Measurements from ENCODE around the gene LRRC1.

Gene LRRC1

DNA sequence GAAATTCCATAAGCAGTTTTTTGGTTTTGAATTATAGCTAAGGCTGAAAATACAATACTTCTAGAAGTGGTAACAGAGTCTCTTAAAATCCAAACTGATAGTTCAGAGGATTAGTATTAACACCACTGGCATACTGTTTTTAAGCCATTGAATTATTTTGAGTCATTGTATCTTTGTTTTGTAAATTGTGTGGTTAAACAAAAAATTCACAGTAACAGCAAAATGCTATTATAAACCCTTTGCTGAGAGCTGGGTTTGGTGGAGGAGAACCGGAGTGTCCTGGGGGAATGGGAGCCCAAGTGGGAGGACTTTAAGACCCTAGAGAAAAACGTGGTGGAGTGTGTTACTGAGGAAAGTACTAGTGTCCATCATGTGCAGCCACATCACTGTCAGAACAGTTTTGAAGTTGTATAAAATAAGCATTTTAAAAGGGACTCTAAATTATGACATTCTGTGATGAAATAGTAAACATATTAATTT lies 125.1 kb downstream of the LRRC1 start:
- Histone ChIP-seq H3K9me3 (ENCODE audit: low read length) (no peaks in the 10 kb centered on the region), H3K36me3 (ENCODE audit: insufficient read depth, low read length) (peaks cover 3% of the 10 kb centered on the region), H3K4me1 (ENCODE audit: insufficient read depth, low read length) (peaks cover 16% of the 10 kb centered on the region), H3K4me3 (ENCODE audit: low read length) (no peak overlapping the region), H2AFZ (ENCODE audit: low read depth, low read length) (no peak overlapping the region), H3K27me3 (ENCODE audit: insufficient read depth, low read length) (no peaks in the 10 kb centered on the region)

DNA sequence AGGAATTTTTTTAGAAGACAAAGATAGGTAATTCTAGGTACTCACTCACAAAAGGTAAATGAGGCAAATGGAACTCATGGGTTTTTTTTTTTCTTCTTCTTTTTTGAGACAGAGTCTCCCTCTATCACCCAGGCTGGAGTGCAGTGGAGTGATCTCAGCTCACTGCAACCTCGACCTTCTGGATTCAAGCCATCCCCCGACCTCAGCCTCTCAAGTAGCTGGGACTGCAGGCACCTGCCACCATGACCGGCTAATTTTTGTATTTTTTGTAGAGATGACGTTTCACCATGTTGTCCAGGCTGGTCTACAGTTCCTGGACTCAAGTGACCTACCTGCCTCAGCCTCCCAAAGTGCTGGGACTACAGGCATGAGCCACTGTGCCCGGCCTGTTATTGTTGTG lies 126.1 kb downstream of the LRRC1 start:
- Histone ChIP-seq H3K4me1 (ENCODE audit: insufficient read depth, low read length) (peaks cover 16% of the 10 kb centered on the region), H3K36me3 (ENCODE audit: insufficient read depth, low read length) (peaks cover 3% of the 10 kb centered on the region), H2AFZ (ENCODE audit: low read depth, low read length) (no peak overlapping the region), H3K4me3 (ENCODE audit: low read length) (no peak overlapping the region), H3K9me3 (ENCODE audit: low read length) (no peaks in the 10 kb centered on the region), H3K27me3 (ENCODE audit: insufficient read depth, low read length) (no peaks in the 10 kb centered on the region)

- Histone ChIP-seq H3K4me1 (ENCODE audit: insufficient read depth, low read length) (peaks cover 16% of the 10 kb centered on the region), H3K36me3 (ENCODE audit: insufficient read depth, low read length) (peaks cover 3% of the 10 kb centered on the region), H3K4me3 (ENCODE audit: low read length) (no peak overlapping the region), H3K27me3 (ENCODE audit: insufficient read depth, low read length) (no peaks in the 10 kb centered on the region), H2AFZ (ENCODE audit: low read depth, low read length) (no peak overlapping the region), H3K9me3 (ENCODE audit: low read length) (no peaks in the 10 kb centered on the region)
These were observed 126.8 kb downstream of the LRRC1 start for GRCh38 chr6:53921639-53922038.

DNA sequence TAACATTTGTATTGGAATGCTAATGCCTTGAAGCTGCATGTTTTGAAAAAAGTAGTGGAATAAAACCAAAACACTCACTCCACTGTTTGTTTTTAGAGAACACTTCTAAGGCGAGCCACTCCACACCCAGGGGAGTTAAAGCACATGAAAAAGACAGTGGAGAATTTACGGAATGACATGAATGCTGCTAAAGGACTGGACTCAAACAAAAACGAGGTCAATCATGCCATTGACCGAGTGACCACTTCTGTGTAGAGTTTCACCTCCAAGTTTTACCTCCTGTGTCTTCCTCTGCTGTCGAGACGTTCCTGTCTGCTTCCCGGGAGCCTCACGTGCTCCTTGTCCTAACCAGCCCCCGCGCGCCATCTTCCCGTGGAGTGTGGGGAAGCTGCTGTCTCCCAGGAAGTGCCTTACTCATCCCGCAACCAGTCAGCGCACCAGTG lies 127.8 kb downstream of the LRRC1 start:
- no peak overlapping the region for H3K4me3 ChIP-seq (ENCODE audit: low read length)
- no peaks in the 10 kb centered on the region for H3K9me3 ChIP-seq (ENCODE audit: low read length)
- H3K36me3 ChIP-seq (ENCODE audit: insufficient read depth, low read length): peaks cover 3% of the 10 kb centered on the region
- peaks cover 16% of the 10 kb centered on the region for H3K4me1 ChIP-seq (ENCODE audit: insufficient read depth, low read length)
- no peak overlapping the region for H2AFZ ChIP-seq (ENCODE audit: low read depth, low read length)
- no peaks in the 10 kb centered on the region for H3K27me3 ChIP-seq (ENCODE audit: insufficient read depth, low read length)

GRCh38 chr6:53924277-53924676 lies 129.5 kb downstream of the LRRC1 start:
- Histone ChIP-seq H3K36me3 (ENCODE audit: insufficient read depth, low read length) (peaks cover 3% of the 10 kb centered on the region), H3K4me3 (ENCODE audit: low read length) (no peak overlapping the region), H3K27me3 (ENCODE audit: insufficient read depth, low read length) (no peaks in the 10 kb centered on the region), H3K4me1 (ENCODE audit: insufficient read depth, low read length) (peaks cover 16% of the 10 kb centered on the region), H3K9me3 (ENCODE audit: low read length) (no peaks in the 10 kb centered on the region), H2AFZ (ENCODE audit: low read depth, low read length) (no peak overlapping the region)

- Histone ChIP-seq H3K9me3 (ENCODE audit: low read length) (no peaks in the 10 kb centered on the region), H3K27me3 (ENCODE audit: insufficient read depth, low read length) (no peaks in the 10 kb centered on the region), H3K4me1 (ENCODE audit: insufficient read depth, low read length) (peaks cover 16% of the 10 kb centered on the region), H2AFZ (ENCODE audit: low read depth, low read length) (no peak overlapping the region), H3K4me3 (ENCODE audit: low read length) (no peak overlapping the region), H3K36me3 (ENCODE audit: insufficient read depth, low read length) (peaks cover 3% of the 10 kb centered on the region)
These were observed 130.1 kb downstream of the LRRC1 start for GRCh38 chr6:53924821-53925422.

DNA sequence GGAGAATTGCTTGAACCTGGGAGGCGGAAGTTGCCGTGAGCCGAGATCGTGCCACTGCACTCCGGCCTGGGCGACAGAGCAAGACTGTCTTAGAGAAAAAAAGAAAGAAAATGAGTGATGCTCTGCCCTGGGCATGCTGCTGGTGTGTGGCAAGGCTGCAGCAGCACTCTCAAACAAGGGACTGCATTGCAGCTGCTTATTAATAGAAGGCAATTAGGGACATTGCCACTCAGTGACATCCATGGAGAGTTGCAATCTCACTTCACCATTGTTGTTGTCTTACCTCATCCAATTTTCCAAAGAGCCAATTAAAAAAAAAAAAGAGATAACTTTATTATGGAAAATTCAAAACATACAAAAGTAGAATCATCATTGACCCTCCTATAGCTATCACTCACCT lies 131.1 kb downstream of the LRRC1 start:
- Histone ChIP-seq H2AFZ (ENCODE audit: low read depth, low read length) (no peak overlapping the region), H3K4me3 (ENCODE audit: low read length) (no peak overlapping the region), H3K27me3 (ENCODE audit: insufficient read depth, low read length) (no peaks in the 10 kb centered on the region), H3K36me3 (ENCODE audit: insufficient read depth, low read length) (no peaks in the 10 kb centered on the region), H3K4me1 (ENCODE audit: insufficient read depth, low read length) (peaks cover 16% of the 10 kb centered on the region), H3K9me3 (ENCODE audit: low read length) (no peaks in the 10 kb centered on the region)

GRCh38 chr6:53926505-53926904 lies 131.7 kb downstream of the LRRC1 start:
- Histone ChIP-seq H3K9me3 (ENCODE audit: low read length) (no peaks in the 10 kb centered on the region), H3K4me3 (ENCODE audit: low read length) (no peak overlapping the region), H2AFZ (ENCODE audit: low read depth, low read length) (no peak overlapping the region), H3K36me3 (ENCODE audit: insufficient read depth, low read length) (no peaks in the 10 kb centered on the region), H3K4me1 (ENCODE audit: insufficient read depth, low read length) (peaks cover 16% of the 10 kb centered on the region), H3K27me3 (ENCODE audit: insufficient read depth, low read length) (no peaks in the 10 kb centered on the region)

GRCh38 chr6:53928641-53929040 lies 133.8 kb downstream of the LRRC1 start:
- Histone ChIP-seq H3K9me3 (ENCODE audit: low read length) (no peaks in the 10 kb centered on the region), H2AFZ (ENCODE audit: low read depth, low read length) (no peak overlapping the region), H3K36me3 (ENCODE audit: insufficient read depth, low read length) (no peaks in the 10 kb centered on the region), H3K4me3 (ENCODE audit: low read length) (no peak overlapping the region), H3K27me3 (ENCODE audit: insufficient read depth, low read length) (no peaks in the 10 kb centered on the region), H3K4me1 (ENCODE audit: insufficient read depth, low read length) (no peaks in the 10 kb centered on the region)

DNA sequence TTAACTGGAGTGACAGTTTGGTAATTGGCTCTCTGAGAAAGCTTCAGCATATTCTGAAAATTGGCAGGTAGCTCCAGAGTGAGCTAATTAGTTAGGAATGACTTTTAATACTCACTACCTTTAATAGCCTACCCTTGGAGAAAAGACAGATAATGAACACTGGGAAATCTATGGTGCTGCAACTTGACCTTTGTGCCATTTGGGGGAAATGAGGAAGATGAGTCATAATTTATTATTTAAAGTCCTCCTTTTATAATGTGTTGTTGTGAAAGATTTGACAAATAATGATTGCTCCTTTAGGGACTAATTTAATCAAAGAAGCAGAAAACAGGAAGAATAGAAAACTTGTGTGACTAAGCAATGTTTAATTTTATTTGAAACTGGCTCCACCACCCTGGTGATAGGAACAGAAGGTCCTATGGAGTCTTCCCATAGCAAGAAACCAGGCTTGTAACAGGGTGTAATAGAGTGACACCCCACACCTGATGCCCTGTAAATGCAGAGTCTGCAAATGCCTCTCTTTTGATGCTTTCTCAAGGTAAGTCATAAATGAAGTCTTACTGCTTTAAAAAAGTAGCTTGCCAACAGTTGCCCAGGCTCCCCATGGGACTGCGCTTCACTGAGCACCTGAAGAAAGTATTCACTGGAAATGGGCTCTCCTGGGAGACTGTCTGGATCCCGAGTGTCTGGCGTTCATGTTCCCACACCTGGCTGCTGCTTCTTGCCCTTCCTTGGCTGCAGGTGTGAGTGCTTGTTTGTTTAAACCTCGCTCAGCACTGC lies 134.4 kb downstream of the LRRC1 start:
- Histone ChIP-seq H3K4me1 (ENCODE audit: insufficient read depth, low read length) (no peaks in the 10 kb centered on the region), H3K27me3 (ENCODE audit: insufficient read depth, low read length) (no peaks in the 10 kb centered on the region), H3K4me3 (ENCODE audit: low read length) (no peak overlapping the region), H3K9me3 (ENCODE audit: low read length) (no peaks in the 10 kb centered on the region), H3K36me3 (ENCODE audit: insufficient read depth, low read length) (no peaks in the 10 kb centered on the region), H2AFZ (ENCODE audit: low read depth, low read length) (no peak overlapping the region)

DNA sequence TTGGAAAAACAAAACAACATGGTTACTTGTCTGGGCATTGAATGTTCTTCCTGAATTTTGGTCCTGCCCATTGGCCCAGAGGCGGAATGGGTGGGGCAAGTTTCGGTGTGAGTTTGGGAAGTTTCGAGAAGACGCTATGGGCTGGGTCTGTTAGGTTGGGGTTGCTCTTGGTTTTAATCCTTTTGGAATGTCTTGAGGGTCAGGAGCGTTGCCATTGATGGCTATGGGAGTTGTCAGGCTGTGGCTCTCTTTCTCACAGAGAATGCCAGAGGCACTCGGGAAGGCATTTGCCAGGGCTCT lies 135.0 kb downstream of the LRRC1 start:
- H3K9me3 ChIP-seq (ENCODE audit: low read length): no peaks in the 10 kb centered on the region
- no peak overlapping the region for H3K4me3 ChIP-seq (ENCODE audit: low read length)

GRCh38 chr6:53930330-53930729 lies 135.5 kb downstream of the LRRC1 start:
- Histone ChIP-seq H3K27me3 (ENCODE audit: insufficient read depth, low read length) (no peaks in the 10 kb centered on the region), H2AFZ (ENCODE audit: low read depth, low read length) (no peak overlapping the region), H3K4me1 (ENCODE audit: insufficient read depth, low read length) (no peaks in the 10 kb centered on the region), H3K4me3 (ENCODE audit: low read length) (no peak overlapping the region), H3K36me3 (ENCODE audit: insufficient read depth, low read length) (no peaks in the 10 kb centered on the region), H3K9me3 (ENCODE audit: low read length) (no peaks in the 10 kb centered on the region)

More for the DNA sequence above, 135.0 kb downstream of the LRRC1 start:
- no peaks in the 10 kb centered on the region for H3K27me3 ChIP-seq (ENCODE audit: insufficient read depth, low read length)
- H3K4me1 ChIP-seq (ENCODE audit: insufficient read depth, low read length): no peaks in the 10 kb centered on the region
- H3K36me3 ChIP-seq (ENCODE audit: insufficient read depth, low read length): no peaks in the 10 kb centered on the region
- H2AFZ ChIP-seq (ENCODE audit: low read depth, low read length): no peak overlapping the region

GRCh38 chr6:53931086-53931485 lies 136.3 kb downstream of the LRRC1 start:
- no peaks in the 10 kb centered on the region for H3K4me1 ChIP-seq (ENCODE audit: insufficient read depth, low read length)
- H3K36me3 ChIP-seq (ENCODE audit: insufficient read depth, low read length): no peaks in the 10 kb centered on the region
- H3K4me3 ChIP-seq (ENCODE audit: low read length): no peak overlapping the region
- no peak overlapping the region for H2AFZ ChIP-seq (ENCODE audit: low read depth, low read length)
- no peaks in the 10 kb centered on the region for H3K9me3 ChIP-seq (ENCODE audit: low read length)
- H3K27me3 ChIP-seq (ENCODE audit: insufficient read depth, low read length): no peaks in the 10 kb centered on the region
